Measurements from ENCODE around the gene PAWR. TPM values are rescaled to one million over a fixed set of nuclear protein-coding genes. Genes with fewer than 3 reads are reported as not detected.

The PAWR gene
- total RNA-seq, 5 donors from 2014 or later (not counting 1 experiment from before 2014, with no cell fraction given), result 0.98 to 8.2 (median 6.1) TPM

DNA sequence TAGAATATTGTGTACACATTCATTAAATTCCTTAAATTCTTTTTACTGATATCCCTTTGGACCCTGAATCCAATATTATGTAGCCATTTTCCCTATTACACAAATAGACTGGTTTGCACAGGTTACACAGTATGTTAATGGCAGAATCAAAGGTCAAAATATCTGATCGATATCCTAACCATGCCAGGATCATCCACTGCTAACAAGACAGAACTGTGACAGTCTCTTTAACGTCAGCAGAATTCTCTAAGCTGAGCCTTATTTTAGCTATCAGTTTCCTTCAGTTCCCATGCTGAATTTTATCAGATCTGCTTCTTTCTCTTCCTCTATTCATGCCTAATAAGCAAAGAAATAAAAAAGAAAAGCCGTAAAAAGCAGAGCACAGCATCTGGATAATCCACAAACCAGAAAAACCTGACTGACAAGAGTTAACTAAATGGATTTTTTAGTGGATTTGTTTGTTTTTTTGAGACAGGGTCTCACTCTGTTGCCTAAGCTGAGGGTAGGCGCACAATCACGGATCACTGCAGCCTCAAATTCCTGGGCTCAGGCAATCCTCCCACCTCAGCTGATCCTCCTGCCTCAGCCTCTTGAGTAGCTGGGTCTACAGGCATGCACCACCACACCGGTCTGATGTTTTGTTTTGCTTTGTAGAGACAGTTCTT is 130.4 kb downstream of the PAWR start:
- Mint-ChIP-seq H3K36me3 (no peaks in the 10 kb centered on the region), H3K4me3 (no peak overlapping the region), H3K27me3 (no peaks in the 10 kb centered on the region), H3K9me3 (peaks cover 0 to 5% (median 0%) of the 10 kb centered on the region in 3 donors), H3K4me1 (no peaks in the 10 kb centered on the region), H3K27ac (no peak overlapping the region)
- no peaks in the 10 kb centered on the region for H3K9me3 ChIP-seq
- 80% methylated on average over 4 of the region's 6 CpGs for WGBS (ENCODE audit: insufficient coverage)
- ATAC-seq (replicated peaks in 1 of 4) (no peak), DNase-seq (no peak)
- H3K27ac ChIP-seq (ENCODE audit: low read length), result no peak overlapping the region
- ChIA-PET POLR2A (no interaction called here), CTCF (no interaction called here)
- no peak overlapping the region for H3K4me3 ChIP-seq (ENCODE audit: control insufficient read depth in 1 of 2, extremely low read depth in 1 of 2, low read length in 1 of 2)
- no peaks in the 10 kb centered on the region for H3K4me1 ChIP-seq (ENCODE audit: control insufficient read depth in 1 of 2, extremely low read depth in 1 of 2, insufficient read depth in 2 of 2, low read length in 2 of 2)
- no peaks in the 10 kb centered on the region for H3K36me3 ChIP-seq (ENCODE audit: control insufficient read depth in 2 of 2, extremely low read depth in 1 of 2, insufficient read depth in 1 of 2, low read length in 1 of 2)
- H3K27me3 ChIP-seq (replicated peaks in 1 of 2; ENCODE audit: control insufficient read depth in 2 of 2, extremely low read depth in 1 of 2, insufficient read depth in 2 of 2, low read length in 1 of 2), result peaks cover 0 to 2% of the 10 kb centered on the region in 2 experiments

DNA sequence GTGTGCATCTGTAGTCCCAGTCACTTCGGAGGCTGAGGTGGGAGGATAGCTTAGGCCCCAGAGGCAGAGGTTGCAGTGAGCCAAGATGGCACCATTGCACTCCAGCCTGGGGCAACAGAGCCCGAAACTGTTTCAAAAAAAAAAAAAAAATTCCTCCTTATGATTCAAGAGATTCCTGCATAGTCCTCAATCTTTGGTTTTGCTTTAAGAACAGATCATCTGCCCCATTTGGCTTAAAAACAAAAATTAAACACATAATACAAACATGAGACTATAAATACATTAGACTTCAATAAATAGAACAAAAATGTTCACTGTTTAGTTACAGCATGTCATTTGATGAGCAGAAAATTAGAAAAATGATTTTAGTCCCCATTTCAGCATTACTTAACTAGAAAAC is 131.2 kb downstream of the PAWR start:
- H3K27ac Mint-ChIP-seq, result no peak overlapping the region
- ATAC-seq (replicated peaks in 1 of 4) (no peak), DNase-seq (no peak)
- no peak overlapping the region for H3K4me3 Mint-ChIP-seq
- ChIA-PET POLR2A (no interaction called here), CTCF (no interaction called here)
- 80% methylated on average over 1 of the region's 2 CpGs for WGBS (ENCODE audit: insufficient coverage)
- Histone ChIP-seq H3K9me3 (no peaks in the 10 kb centered on the region), H3K4me1 (ENCODE audit: control insufficient read depth in 1 of 2, extremely low read depth in 1 of 2, insufficient read depth in 2 of 2, low read length in 2 of 2) (no peaks in the 10 kb centered on the region), H3K4me3 (ENCODE audit: control insufficient read depth in 1 of 2, extremely low read depth in 1 of 2, low read length in 1 of 2) (no peak overlapping the region), H3K27ac (ENCODE audit: low read length) (no peak overlapping the region), H3K36me3 (ENCODE audit: control insufficient read depth in 2 of 2, extremely low read depth in 1 of 2, insufficient read depth in 1 of 2, low read length in 1 of 2) (no peaks in the 10 kb centered on the region), H3K27me3 (replicated peaks in 1 of 2; ENCODE audit: control insufficient read depth in 2 of 2, extremely low read depth in 1 of 2, insufficient read depth in 2 of 2, low read length in 1 of 2) (no peaks in the 10 kb centered on the region)
- peaks cover 0 to 5% (median 0%) of the 10 kb centered on the region in 3 donors for H3K9me3 Mint-ChIP-seq
- no peaks in the 10 kb centered on the region for H3K4me1 Mint-ChIP-seq
- no peaks in the 10 kb centered on the region for H3K27me3 Mint-ChIP-seq
- H3K36me3 Mint-ChIP-seq, result no peaks in the 10 kb centered on the region

DNA sequence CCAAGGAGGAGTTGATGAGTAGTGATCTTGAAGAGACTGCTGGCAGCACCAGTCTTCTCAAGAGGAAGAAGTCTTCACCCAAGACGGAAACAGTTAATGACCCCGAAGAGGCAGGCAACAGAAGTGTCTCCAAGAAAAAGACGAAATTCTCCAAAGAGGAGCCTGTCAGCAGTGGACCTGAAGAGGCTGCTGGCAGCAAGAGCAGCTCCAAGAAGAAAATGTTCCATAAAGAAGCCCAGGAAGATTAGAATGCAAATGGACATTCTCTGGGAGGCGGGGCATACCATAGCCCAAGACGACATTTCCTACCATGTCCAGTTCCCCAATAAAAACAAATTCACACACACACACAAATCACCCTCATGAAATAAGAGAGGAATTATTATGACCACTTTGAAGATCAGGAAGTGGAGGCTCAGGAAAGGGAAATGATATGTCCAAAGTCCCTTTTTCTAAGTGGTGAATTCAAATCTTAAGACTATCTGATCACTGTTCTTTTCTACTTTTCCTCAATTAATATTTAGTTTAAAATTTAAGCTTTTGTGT is 131.8 kb downstream of the PAWR start:
- no peak for ATAC-seq (replicated peaks in 1 of 4)
- Mint-ChIP-seq H3K27me3 (no peaks in the 10 kb centered on the region), H3K27ac (no peak overlapping the region), H3K4me3 (no peak overlapping the region), H3K4me1 (no peaks in the 10 kb centered on the region), H3K36me3 (no peaks in the 10 kb centered on the region), H3K9me3 (peaks cover 0 to 5% (median 0%) of the 10 kb centered on the region in 3 donors)
- Histone ChIP-seq H3K9me3 (no peaks in the 10 kb centered on the region), H3K4me1 (ENCODE audit: control insufficient read depth in 1 of 2, extremely low read depth in 1 of 2, insufficient read depth in 2 of 2, low read length in 2 of 2) (no peaks in the 10 kb centered on the region), H3K4me3 (ENCODE audit: control insufficient read depth in 1 of 2, extremely low read depth in 1 of 2, low read length in 1 of 2) (no peak overlapping the region), H3K27me3 (replicated peaks in 1 of 2; ENCODE audit: control insufficient read depth in 2 of 2, extremely low read depth in 1 of 2, insufficient read depth in 2 of 2, low read length in 1 of 2) (no peaks in the 10 kb centered on the region), H3K36me3 (ENCODE audit: control insufficient read depth in 2 of 2, extremely low read depth in 1 of 2, insufficient read depth in 1 of 2, low read length in 1 of 2) (no peaks in the 10 kb centered on the region), H3K27ac (ENCODE audit: low read length) (no peak overlapping the region)
- no peak for DNase-seq
- 57% methylated on average over 2 of the region's 5 CpGs for WGBS (ENCODE audit: insufficient coverage)
- CTCF ChIA-PET, result no interaction called here
- POLR2A ChIA-PET, result no interaction called here

DNA sequence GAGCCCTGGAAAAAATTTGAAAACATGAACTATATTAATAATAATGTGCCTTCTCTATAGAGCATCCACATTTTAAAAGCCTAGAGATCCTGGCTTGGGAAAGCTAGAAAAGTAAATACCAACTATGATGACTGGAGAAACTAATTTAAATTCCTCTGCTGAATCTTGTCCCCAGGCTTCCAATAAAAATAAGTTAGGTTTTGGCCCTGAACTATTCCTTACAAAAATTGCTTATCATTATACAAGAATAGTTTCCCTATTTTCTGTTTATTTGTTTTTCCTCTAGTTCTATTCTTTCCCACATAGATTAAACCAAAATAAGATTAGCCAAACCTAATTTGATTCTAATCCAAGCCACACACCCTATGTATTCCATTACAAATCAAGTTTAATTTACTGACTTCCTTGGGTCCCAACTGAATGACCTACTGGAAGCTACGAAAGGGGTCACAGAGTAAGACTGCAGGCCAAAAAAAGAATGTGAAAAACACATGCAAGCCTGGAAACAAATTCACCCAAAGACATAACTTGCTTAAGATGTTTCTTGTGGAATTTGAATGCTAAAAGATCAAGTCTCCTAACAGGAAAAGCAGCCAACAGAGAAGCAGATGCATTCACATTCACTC is 133.0 kb downstream of the PAWR start:
- WGBS (ENCODE audit: insufficient coverage), result no CpG with 5 or more reads among the region's 1 CpG
- ChIA-PET CTCF (no interaction called here), POLR2A (interaction anchor here in 1 of 2 donors (0.5 to 0.6 kb wide), 2 partner anchors 191 to 703 kb away, joined by 3 to 20 read pairs; no protein-coding TSS in a partner anchor)
- no peak for ATAC-seq (replicated peaks in 1 of 4)
- no peaks in the 10 kb centered on the region for H3K27me3 ChIP-seq (replicated peaks in 1 of 2; ENCODE audit: control insufficient read depth in 2 of 2, extremely low read depth in 1 of 2, insufficient read depth in 2 of 2, low read length in 1 of 2)
- peaks cover 0 to 5% (median 0%) of the 10 kb centered on the region in 3 donors for H3K9me3 Mint-ChIP-seq
- H3K4me3 ChIP-seq (ENCODE audit: control insufficient read depth in 1 of 2, extremely low read depth in 1 of 2, low read length in 1 of 2), result no peak overlapping the region
- no peak overlapping the region for H3K27ac ChIP-seq (ENCODE audit: low read length)
- no peaks in the 10 kb centered on the region for H3K9me3 ChIP-seq
- H3K36me3 ChIP-seq (ENCODE audit: control insufficient read depth in 2 of 2, extremely low read depth in 1 of 2, insufficient read depth in 1 of 2, low read length in 1 of 2), result no peaks in the 10 kb centered on the region
- no peaks in the 10 kb centered on the region for H3K4me1 ChIP-seq (ENCODE audit: control insufficient read depth in 1 of 2, extremely low read depth in 1 of 2, insufficient read depth in 2 of 2, low read length in 2 of 2)
- no peaks in the 10 kb centered on the region for H3K27me3 Mint-ChIP-seq
- H3K27ac Mint-ChIP-seq, result no peak overlapping the region
- DNase-seq, result no peak
- H3K4me3 Mint-ChIP-seq, result no peak overlapping the region
- no peaks in the 10 kb centered on the region for H3K4me1 Mint-ChIP-seq
- no peaks in the 10 kb centered on the region for H3K36me3 Mint-ChIP-seq

DNA sequence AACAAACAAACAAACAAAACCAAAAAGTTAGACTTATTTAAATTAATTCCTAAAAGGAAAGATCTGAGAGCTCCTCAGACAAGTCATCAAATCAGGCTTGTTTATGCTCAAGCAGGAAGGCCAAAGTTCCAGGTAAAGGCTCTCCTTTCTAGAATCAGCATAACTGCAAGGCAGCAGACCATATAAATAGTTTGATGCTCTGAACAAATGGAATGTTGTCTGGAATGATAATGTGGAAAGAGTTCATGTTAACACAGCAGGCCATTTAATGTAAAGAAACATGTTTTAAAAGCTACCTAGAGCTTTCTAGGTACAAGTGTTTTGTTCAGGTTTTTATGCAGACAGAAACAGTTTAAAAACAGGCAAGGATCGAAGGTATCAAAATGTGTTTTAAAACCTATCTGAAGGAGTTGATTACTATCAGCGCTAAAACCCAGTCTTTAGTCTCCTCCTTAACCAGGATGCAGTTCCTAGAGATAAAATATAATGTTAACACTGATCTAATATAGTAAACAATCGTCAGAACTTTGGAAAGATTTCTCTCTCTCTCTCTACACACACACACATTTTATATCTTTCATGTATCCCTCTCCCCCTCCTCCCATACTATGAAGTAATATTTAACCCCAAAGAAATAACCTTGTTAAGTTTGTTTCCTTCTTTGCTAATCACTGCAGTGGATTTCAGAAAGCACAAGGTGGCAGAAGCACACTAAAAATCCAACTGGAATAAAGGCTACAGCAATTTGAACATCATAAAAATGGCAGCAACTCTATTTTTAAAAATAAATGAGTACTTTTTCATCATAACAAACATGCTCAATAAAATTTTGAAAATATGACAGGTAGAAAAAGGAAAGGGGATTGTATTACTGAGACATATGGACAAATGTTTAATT is 135.5 kb downstream of the PAWR start:
- no peaks in the 10 kb centered on the region for H3K36me3 Mint-ChIP-seq
- no peak overlapping the region for H3K27ac ChIP-seq (ENCODE audit: low read length)
- no peaks in the 10 kb centered on the region for H3K4me1 ChIP-seq (ENCODE audit: control insufficient read depth in 1 of 2, extremely low read depth in 1 of 2, insufficient read depth in 2 of 2, low read length in 2 of 2)
- WGBS (ENCODE audit: insufficient coverage), result 100% methylated on average over 1 of the region's 3 CpGs
- CTCF ChIA-PET, result interaction anchor here in 1 of 2 donors (0.6 kb wide), 1 partner anchor 181 kb away, joined by 3 read pairs; no protein-coding TSS in a partner anchor
- no peaks in the 10 kb centered on the region for H3K27me3 ChIP-seq (replicated peaks in 1 of 2; ENCODE audit: control insufficient read depth in 2 of 2, extremely low read depth in 1 of 2, insufficient read depth in 2 of 2, low read length in 1 of 2)
- DNase-seq (peak in 1 of 35 experiments; percentile 29), ATAC-seq (replicated peaks in 1 of 4) (no peak)
- H3K4me3 ChIP-seq (ENCODE audit: control insufficient read depth in 1 of 2, extremely low read depth in 1 of 2, low read length in 1 of 2), result no peak overlapping the region
- no peak overlapping the region for H3K27ac Mint-ChIP-seq
- H3K27me3 Mint-ChIP-seq, result no peaks in the 10 kb centered on the region
- H3K4me3 Mint-ChIP-seq, result no peak overlapping the region
- no peaks in the 10 kb centered on the region for H3K9me3 Mint-ChIP-seq
- H3K9me3 ChIP-seq, result no peaks in the 10 kb centered on the region
- POLR2A ChIA-PET, result no interaction called here
- H3K36me3 ChIP-seq (ENCODE audit: control insufficient read depth in 2 of 2, extremely low read depth in 1 of 2, insufficient read depth in 1 of 2, low read length in 1 of 2), result no peaks in the 10 kb centered on the region
- no peaks in the 10 kb centered on the region for H3K4me1 Mint-ChIP-seq

DNA sequence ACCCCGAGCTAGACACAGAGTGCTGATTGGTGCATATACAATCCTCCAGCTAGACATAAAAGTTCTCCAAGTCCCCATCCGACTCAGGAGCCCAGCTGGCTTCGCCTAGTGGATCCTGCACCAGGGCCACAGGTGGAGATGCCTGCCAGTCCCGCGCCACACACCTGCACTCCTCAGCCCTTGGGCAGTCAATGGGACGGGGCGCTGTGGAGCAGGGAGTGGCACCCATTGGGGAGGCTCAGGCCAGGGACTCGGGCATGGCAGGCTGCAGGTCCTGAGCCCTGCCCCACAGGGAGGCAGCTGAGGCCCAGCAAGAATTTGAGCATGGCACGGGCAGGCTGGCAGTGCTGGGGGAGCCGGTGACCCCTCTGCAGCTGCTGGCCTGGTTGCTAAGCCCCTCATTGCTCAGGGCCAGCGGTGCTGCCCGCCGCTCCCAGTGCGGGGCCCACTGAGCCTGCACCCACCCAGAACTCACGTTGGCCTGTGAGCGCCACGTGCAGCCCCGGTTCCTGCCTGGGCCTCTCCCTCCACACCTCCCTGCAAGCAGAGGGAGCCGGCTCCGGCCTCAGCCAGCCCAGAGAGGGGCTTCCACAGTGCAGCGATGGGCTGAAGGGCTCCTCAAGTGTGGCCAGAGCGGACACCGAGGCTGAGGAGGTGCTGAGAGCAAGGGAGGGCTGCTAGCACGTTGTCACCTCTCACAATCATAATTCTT is 136.7 kb downstream of the PAWR start:
- H3K4me3 Mint-ChIP-seq, result no peak overlapping the region
- ChIA-PET POLR2A (interaction anchor here in 1 of 2 donors (0.6 kb wide), 1 partner anchor 88 kb away, joined by 10 read pairs; no protein-coding TSS in a partner anchor), CTCF (no interaction called here)
- no peak overlapping the region for H3K4me3 ChIP-seq (ENCODE audit: control insufficient read depth in 1 of 2, extremely low read depth in 1 of 2, low read length in 1 of 2)
- DNase-seq, result no peak
- no peaks in the 10 kb centered on the region for H3K4me1 Mint-ChIP-seq
- H3K9me3 Mint-ChIP-seq, result no peaks in the 10 kb centered on the region
- no peaks in the 10 kb centered on the region for H3K9me3 ChIP-seq
- H3K36me3 Mint-ChIP-seq, result no peaks in the 10 kb centered on the region
- H3K27me3 ChIP-seq (replicated peaks in 1 of 2; ENCODE audit: control insufficient read depth in 2 of 2, extremely low read depth in 1 of 2, insufficient read depth in 2 of 2, low read length in 1 of 2), result no peaks in the 10 kb centered on the region
- H3K4me1 ChIP-seq (ENCODE audit: control insufficient read depth in 1 of 2, extremely low read depth in 1 of 2, insufficient read depth in 2 of 2, low read length in 2 of 2), result no peaks in the 10 kb centered on the region
- no peak overlapping the region for H3K27ac Mint-ChIP-seq
- H3K27ac ChIP-seq (ENCODE audit: low read length), result no peak overlapping the region
- WGBS (ENCODE audit: insufficient coverage), result 89% methylated on average over 18 of the region's 24 CpGs
- no peak for ATAC-seq (replicated peaks in 1 of 4)
- H3K36me3 ChIP-seq (ENCODE audit: control insufficient read depth in 2 of 2, extremely low read depth in 1 of 2, insufficient read depth in 1 of 2, low read length in 1 of 2), result no peaks in the 10 kb centered on the region
- H3K27me3 Mint-ChIP-seq, result no peaks in the 10 kb centered on the region
